Left forelimb (tissue), 1 donor: ENCODE data around the gene ACAA2.

ENCODE experiments used
- DNase-seq: peaks from one replicate; pipeline ENCODE4 v3.0.0-alpha.2; 2018; ENCODE audit warnings: low spot score

The ACAA2 gene

DNA sequence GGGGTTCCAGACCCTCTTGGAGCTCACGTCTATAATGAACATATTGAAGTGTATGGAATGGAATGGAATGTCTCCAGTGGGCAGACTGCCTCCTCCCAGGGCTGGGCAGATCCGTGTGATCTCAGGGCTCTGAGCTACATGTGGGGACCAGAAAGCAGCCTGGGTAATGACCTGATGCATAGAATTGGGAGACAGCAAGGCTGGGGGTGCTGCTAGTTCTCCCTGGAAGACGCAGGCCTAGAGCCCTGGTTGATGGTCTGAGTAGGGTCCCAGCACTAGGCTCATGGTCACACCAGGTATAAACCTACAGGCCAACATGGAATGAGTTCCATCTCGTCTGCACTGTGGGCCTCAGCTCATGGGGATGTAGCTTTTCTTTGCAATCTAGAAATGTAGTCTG is 46.7 kb downstream of the ACAA2 start:
- no peak for DNase-seq

DNA sequence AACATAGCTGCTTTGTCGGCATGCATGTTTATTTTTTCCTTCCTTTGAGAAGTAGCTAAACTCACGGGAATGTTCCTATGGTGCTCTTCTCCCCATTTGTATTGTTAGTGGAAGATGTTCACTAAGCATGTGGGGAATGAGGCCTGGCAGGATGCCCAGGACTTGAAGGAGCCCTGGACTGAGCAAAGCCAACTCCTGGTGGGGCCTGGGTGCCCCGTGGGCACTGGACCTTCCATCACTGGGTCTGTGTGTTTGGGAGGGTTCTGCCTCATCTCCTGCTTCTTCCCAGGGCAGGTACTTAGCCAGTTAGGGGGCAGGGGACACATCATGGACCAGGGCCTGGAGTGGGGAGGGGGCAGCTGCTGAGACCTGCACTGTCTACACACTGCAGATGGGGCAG is 49.3 kb downstream of the ACAA2 start:
- no peak for DNase-seq

DNA sequence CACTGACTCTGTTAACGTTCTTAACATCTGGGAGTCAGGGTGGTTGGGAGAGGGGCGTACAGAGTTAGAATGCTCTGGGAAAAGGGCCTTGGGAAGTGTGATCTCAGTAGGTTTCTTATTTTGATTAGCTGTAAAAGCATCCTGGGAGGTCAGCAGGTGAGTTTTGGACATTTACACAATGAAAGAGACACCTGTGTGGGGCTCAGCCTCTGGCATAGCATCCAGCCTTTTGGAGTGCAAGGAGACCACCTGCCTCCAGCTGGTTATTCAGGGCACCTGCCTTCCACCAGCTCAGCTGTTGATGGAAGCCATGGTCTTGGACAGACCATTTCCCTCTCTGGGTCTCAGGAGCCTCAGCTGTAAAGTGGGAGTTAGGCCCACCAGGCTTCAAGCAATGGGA is 49.7 kb downstream of the ACAA2 start:
- DNase-seq, result no peak

DNA sequence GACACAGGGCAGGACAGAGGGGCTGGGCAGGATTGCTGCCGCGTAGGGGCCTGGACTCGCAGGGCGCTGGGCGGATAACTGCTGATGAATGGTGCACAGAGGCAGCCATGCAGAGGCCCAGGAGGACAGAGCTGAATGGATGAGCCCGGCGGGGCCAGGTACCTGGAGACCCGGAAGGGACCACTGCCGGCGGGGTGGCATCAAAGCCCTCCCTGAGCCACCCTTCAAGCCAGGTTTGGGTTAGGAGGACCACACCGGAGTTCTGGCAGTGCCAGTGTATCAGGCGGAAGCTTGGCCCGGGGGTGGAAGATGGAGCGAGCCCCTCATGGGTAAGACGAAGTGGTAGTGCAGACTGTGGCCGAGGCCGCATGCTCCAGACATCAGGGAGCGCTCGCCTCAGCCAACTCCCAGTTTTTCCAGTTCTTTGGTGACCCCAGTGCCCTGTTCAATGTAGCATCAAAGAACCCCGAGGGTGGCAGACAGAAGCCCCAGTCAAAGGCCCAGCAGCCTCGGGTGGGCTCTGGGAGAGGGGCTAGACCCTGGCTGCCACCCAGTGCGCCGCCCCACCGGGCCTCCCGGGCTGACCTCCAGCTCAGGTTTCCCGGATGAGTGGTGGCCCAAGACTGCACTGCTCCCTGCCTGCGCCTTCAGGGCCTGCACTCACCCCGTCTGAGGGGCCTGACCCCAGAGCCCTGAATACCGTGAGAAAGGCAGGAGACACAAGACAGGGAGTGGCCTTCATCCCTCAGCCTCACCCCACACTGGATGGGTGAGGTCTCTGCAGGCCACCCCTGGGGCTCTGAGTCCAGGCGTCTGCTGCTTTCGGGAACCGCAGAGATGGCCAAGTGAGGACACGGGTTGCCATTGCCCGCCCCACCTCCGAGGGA is 50.9 kb downstream of the ACAA2 start:
- DNase-seq, result no peak

DNA sequence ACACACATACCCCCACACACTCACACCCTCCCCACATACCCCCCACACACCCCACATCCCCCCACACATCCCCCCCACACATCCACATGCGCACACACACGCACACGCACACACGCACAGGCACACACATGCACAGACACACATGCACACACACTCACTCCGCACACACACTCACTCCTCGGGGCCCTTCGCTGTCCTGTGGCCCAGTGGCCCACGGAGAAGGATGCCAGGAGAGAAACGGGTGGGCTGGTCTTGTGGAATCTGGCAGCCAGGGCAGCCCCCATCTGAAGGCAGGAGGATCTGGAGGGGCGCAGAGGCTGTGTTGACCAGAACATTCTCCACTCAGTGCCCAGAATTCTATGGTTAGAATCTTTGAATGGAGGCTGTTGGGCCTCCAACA is 51.6 kb downstream of the ACAA2 start:
- DNase-seq, result no peak

DNA sequence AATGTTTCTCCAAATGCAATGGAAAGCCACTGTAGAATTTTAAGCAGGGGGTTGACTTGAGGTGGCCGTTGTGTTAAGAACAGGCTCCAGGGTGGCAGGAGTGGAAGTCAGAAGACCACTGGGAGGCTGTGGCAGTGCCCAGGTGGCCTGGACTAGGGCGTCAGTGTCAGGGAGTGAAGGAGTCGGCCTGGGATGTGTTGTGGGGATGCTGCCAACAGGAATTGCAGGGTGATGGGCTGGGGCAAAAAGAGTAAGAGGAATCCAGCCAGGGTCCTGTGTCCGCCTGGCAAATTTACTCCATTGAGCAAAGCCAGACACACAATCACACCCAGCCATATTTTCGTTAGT is 55.1 kb downstream of the ACAA2 start:
- DNase-seq, result no peak

DNA sequence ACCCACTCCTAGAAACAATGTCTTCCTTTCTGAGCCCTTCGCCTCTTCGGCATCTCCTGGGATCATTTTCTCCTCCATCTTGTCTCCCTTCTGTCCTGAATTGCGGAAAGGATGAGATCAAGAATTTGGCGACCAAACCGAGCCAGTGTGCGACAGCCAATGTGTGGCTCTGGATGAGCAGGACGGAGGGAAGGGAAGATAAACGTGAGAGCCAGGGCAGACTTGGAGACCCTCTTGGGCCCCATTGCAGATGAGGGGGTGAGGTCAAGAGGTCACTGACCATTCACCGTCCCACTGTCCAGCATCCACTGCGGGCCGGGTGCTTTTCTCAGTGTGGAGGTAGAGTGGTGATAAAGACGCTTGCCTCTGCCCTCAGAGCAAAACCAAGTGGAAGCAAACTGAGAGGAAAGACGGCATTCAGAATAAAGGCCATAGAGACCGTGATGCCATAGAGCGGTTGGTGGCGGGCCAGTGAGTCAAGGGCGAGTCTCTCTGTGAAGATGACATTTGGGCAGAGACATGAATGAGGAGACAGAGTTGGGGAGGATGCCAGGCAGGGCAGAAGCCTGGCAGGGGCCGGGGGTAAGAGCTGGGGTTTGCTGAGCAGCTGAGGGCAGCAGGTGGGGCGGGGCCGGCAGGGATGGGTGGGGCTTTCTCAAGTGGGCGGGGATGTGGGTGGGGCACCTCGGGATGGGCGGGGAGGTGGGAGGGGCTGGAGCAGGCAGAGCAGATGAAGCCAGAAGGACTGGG is 55.6 kb downstream of the ACAA2 start:
- no peak for DNase-seq

DNA sequence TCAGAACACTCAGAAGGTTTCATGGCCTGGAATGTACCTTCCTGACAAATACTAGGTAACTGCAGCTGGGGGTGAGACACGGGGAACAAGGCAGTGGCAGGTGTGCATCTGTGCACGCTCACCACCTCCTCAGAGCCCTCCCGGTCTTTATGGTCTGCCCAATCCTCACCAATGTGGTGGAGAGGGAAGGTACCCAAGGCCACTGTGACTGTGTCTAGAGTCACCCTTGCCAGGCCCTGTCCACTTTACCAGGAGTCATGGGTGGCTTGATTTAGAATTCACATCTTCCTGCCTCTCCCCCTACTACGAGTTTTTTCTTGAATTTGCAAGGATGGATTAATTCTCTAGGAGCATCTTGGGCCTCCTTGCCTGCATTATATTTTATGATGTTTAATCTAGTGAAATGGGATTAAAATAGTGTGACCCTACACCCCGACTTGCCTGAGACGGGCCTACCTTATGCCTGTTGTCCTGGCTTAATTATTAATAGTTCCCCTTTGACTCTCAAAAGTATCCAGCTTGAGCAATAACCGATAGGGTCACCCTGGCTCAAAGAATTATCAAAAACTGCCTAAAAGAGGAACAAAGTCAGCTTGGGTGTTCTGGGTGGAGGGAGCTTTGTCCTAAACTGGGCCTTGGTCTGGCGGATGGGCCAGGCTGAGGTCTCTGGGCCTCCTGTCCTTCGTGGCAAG is 56.5 kb downstream of the ACAA2 start:
- DNase-seq, result no peak

DNA sequence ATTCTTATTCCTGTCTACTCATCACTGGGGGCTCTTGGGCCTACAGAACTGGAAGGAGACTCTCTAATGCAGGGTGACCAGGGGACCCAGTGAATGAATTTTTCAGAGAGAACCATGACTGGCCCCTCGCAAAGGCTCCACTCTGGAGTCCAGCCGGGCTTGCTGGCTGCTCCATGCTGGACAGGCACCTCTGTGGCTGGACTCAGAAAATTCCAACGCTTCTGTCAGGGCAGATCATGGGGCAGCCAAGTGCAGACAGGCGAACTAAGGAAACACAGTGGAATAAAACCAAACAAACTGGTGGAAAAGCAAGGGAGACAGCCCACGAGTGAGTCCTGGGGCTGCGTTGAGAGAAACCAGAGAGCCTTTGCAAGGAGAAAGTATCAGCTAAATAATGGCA is 57.2 kb downstream of the ACAA2 start:
- DNase-seq, result no peak

DNA sequence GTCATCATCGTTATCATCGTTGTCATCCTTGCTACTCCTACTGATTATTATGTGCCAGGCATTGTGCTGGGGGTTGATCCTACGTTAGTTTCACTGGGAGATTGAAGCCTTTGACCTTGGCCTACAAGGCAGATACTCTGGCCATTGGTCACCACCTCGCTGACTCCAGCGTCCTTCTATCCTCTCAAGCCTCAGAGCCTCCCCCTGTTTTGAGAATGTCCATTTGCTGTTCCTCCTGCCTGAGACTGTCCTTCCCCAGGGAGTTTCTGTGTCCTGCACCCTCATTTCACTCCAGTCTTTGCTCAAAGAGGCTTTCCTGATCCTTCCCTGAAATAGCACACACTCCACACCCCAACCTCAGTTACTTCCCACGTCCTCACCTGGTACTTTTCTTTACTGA is 57.8 kb downstream of the ACAA2 start:
- DNase-seq, result no peak

DNA sequence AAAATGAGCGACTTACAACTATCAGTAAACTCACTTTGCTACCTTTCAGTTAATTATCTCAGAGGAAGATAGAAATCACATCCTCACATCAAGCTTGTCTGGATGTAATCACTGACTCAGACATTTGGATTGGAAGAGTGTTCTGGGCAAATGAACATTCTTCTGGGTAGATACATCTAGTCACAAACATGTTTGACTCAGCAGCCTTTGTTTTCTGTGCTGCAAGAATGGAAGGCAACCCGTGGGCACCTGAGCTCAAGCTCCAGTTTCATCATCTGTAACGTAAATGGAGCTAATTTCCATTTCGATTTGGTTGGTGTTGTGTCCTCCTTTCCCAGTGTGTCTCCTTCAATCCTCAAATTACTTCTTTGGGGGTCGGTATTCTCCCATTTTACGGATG is 58.5 kb downstream of the ACAA2 start:
- DNase-seq, result no peak

DNA sequence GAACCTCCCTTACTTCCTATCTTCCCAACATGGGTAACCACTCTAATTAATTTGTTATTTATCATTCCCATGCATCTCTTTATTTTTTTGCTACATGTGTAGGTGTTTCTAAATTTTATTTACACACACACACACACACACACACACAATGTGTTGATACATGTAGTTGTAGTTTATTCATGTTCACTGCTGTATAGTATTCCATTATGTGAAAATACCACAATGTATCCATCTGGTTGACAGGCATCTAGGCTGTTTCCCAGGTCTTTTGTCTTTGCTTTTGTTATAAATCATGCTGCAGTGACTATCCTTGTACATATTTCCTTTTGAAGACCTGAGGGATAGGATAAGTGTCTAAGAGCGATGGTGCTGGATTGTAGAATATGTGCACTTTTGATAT is 59.7 kb downstream of the ACAA2 start:
- no peak for DNase-seq

DNA sequence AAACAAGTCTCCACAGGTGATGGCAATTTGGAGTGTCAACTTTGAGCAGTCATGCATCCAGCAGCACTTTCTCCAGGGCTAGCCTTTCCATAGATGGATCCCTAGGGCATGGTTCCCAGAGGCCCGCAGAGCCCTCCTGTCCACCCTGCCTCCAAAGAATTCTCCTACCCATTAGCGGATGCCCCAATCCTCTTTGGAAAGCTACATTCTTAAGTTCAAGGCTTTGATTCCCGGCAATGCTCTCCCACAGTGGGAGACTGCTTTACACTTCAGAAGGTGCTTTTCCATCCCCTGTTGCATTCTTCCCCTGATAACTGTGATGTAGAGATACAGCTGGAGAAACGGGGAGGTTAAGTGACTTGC is 61.3 kb downstream of the ACAA2 start:
- DNase-seq, result no peak

DNA sequence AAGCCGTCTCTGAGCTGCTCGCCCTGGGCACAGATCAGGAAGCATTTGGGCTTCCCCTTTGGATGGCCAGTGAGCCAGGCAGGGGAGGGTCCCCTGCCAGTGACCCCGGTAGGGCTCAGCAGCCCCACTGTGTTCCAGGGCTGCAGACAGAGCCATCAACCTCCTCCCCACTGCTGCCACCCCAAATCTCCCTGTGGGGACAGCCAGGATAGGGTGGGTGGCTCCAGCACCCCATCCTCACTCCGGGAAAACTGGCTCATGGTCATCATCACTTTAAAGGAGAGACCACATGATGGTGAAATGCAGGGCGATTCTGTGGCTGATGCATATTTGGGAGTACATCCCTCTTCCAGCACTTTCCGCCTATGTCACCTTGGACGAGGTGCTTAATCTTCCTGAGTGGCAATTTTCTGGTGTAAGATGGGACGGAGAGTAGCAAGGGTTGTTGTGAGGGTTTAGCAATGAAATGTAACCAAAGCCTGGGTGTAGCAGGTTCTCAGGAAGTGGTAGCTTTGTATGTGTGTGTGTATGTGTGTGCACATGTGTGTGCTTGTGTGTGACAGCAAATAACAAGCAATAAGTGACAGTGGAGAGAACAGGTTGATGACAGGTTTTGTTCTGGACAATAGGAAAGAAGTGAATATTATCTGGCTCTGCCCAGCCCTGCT is 61.8 kb downstream of the ACAA2 start:
- DNase-seq, result no peak

DNA sequence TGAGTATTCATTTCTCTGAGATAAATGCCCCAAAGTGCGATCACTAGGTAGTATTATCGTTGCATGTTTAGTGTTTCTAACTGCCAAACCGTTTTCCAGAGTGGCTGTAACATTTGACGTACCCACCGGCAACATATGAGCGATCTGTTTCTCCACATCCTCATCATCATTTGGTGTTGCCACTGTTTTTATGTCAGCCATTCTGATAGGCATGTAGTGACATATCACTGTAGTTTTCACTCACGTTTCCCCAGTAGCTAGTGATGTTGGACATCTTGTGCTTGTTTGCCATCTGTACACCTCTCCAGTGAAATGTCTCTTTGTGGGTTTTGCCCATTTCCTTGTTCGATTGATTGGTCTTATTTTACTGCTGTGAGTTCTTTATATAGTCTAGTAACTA is 63.8 kb downstream of the ACAA2 start:
- DNase-seq, result no peak

DNA sequence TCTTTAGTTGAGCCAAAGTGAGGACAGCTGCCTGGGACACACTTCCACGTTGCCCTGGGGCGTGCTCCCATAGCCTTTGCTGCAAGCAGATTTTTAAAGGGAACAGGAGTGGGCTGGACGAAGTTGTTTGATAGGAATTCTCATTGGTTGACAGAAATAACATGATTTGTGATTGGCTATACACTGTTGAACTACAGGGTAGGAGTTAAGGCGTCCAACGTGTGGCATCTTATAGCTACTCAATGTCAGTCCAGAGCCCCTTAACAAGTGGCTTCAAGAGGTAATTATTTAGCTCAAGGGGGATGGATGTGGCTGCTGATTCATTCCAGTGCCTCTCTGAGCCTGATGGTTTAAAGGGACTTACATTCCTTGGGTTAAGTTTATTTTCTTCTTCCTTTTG is 65.5 kb downstream of the ACAA2 start:
- DNase-seq, result no peak

DNA sequence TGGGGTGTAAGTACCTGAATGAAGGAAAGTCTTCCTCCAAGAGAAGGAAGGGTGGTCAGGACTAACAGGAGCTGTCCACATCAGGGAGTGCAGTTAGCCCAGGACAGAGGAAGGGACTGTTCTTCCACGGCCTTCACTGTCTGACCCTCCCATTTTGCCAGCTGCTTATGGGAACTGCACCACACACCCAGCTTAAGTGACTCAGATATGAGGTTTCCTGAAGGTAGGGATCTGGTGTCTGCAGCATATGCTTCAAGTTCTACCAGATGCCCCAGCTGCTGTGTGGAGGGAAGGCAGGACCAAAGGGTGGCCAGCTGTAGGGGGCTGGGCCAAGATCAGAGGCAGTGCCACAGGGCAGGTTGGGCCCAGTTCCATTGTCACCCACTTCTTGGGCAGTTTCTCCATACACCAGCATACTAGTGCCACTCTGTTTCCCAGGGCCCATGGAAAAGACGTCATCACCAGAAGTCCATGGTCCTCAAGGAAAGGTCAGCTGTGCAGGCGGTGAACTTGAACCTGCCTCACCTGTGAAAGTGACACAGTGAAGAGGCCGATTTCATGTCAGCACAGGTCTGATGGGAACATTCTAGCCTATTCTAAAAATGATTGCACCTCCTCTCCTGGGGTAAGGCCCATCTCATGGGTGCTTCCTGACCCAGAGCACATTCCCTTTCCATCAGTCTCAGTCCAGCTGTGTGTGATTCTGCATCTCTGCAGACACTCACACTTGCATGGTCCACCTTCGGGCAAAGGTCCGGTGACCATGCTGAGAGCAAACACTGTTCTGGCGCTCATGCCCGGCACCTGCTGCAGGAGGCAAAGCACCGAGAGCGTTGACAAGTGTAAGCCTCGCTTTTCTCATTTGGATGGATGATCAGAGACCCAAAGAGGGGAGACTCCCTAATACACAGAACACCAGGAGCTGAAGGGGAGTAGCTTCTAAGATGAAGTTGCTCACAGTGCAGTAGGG is 68.0 kb downstream of the ACAA2 start:
- DNase-seq, result no peak

DNA sequence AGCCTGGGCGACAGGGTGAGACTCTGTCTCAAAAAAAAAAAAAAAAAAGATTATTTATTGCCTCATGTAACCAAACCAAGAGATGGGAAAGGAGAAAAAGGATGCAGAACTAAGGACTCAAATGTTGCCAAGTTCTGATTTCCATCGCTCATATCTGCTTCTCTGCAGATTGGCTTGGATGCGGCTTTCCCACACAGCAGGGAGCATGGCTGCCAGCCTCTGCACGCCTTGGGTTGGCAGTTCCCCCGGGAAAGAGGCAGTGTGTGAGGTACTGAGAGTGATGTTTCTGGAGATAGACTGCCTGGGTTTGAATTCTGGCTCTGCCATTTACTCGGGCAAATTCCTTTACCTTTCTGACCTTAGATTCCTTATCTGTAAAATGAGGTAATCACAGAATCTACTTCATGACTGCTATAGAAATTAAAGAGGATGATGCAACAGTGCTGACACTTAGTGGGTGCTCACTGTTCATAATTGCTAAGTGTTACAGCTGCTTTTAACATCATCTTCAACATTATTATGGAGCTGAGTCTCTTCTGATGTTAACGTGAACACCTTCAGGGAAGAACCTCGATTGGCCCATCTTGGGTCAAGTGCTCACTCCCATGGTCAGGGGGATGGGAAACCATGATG is 68.8 kb downstream of the ACAA2 start:
- DNase-seq, result no peak

DNA sequence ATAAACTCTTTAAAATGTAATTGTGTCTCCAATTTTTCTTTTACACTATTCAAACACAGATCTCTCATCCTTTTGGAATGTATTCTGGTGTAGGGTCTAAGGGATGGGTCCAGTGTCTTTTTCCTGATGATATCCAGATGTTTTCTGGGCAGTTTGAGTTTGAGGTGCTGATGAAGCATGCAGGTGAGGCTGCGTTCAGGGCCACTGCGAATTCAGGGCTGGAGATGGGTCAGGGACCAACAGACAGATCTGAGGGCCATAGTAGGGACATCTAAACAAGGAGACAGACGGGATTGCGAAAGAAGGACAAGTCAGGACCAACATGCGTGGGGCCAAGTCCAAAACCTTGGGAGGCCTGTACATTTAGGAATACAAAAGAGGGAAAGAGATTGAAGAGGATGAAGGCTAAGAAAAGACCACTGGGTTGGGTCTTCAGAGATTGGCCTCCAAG is 70.2 kb downstream of the ACAA2 start:
- DNase-seq, result no peak

DNA sequence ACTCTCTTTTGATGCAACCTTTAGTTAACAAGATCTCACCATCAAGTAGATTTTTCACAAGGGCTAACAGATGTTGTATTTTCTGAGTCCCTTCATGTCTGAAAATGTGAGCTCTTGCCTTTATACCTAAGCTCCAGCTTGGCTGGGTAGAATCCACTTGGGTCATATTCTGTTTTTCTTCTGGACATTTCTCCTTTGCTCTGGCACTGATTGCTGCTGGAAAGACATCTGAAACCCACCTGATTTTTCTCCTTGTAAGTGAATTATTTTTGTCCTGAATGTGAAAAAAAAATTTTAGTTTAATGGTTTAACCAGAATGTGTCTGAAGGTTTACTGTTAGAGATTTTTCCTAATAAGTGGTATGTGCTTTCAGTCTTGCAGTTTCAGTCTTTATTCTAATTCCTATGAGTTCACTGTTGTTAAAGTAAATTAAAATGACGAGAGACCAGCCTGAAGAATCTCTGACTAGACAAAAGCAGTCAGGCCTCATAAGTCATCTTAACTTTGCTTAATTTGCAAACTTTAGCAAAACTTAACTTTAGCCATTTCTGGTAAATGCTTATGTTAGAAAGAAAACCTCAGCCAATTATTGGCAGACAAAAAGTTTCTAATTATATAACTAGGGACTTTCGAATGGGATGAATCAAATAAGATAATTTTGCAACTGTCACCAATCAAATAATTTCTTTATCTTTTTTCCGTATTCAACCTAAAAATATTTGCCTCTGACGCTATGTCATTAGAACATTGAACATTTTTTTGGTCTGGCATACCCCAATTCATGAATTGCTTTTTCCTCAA is 70.8 kb downstream of the ACAA2 start:
- DNase-seq, result no peak
